Mucosa of stomach (tissue), 1 donor: ENCODE results near the gene SLC2A13.
"Not testable (repeated sequence)": the region's sequence is repeated elsewhere in the genome, so short reads cannot be mapped to it uniquely, and the experiment has no call there.

Source experiments
- H3K27me3 ChIP-seq: one replicate; pipeline ENCODE4 v1.7.0; 2013; ENCODE audit warnings: mild to moderate bottlenecking, low read length; ENCODE audit not compliant: control insufficient read depth, insufficient read depth
- H3K36me3 ChIP-seq: one replicate; pipeline ENCODE4 v1.7.0; 2013; ENCODE audit warnings: low read length; ENCODE audit not compliant: control insufficient read depth, insufficient read depth
- H3K4me1 ChIP-seq: one replicate; pipeline ENCODE4 v1.7.0; 2013; ENCODE audit warnings: mild to moderate bottlenecking, low read length; ENCODE audit not compliant: control insufficient read depth, insufficient read depth
- H3K4me3 ChIP-seq: one replicate; pipeline ENCODE4 v1.7.0; 2013; ENCODE audit warnings: low read length
- H3K9ac ChIP-seq: one replicate; pipeline ENCODE4 v1.7.0; 2013; ENCODE audit warnings: mild to moderate bottlenecking, low read length, moderate library complexity
- H3K9me3 ChIP-seq: one replicate; pipeline ENCODE4 v1.7.0; 2013; ENCODE audit warnings: mild to moderate bottlenecking, low read length, moderate library complexity; ENCODE audit not compliant: control insufficient read depth
- donor health status: Pancreatic carcinoma.

The SLC2A13 gene

GRCh38 chr12:39905152-39905551, 200.7 kb downstream of the SLC2A13 start:
- Histone ChIP-seq H3K27me3 (no peaks in the 10 kb centered on the region), H3K9me3 (no peaks in the 10 kb centered on the region), H3K4me3 (no peak overlapping the region), H3K4me1 (no peaks in the 10 kb centered on the region), H3K36me3 (no peaks in the 10 kb centered on the region), H3K9ac (no peak overlapping the region)

GRCh38 chr12:39902821-39903220, 203.1 kb downstream of the SLC2A13 start:
- Histone ChIP-seq H3K9ac (no peak overlapping the region), H3K27me3 (no peaks in the 10 kb centered on the region), H3K36me3 (no peaks in the 10 kb centered on the region), H3K4me3 (no peak overlapping the region), H3K4me1 (no peaks in the 10 kb centered on the region), H3K9me3 (no peaks in the 10 kb centered on the region)

- Histone ChIP-seq H3K9ac (no peak overlapping the region), H3K4me3 (no peak overlapping the region), H3K4me1 (no peaks in the 10 kb centered on the region), H3K36me3 (no peaks in the 10 kb centered on the region), H3K9me3 (no peaks in the 10 kb centered on the region), H3K27me3 (no peaks in the 10 kb centered on the region)
Observed at GRCh38 chr12:39897315-39897714, 208.6 kb downstream of the SLC2A13 start.

- H3K9ac ChIP-seq, H3K9me3 ChIP-seq, H3K27me3 ChIP-seq, H3K36me3 ChIP-seq, H3K4me1 ChIP-seq, H3K4me3 ChIP-seq: not testable (repeated sequence)
Observed at GRCh38 chr12:39893388-39893787, 212.5 kb downstream of the SLC2A13 start.

- H3K4me3 ChIP-seq = no peak overlapping the region
- no peaks in the 10 kb centered on the region for H3K36me3 ChIP-seq
- H3K9ac ChIP-seq = no peak overlapping the region
- no peaks in the 10 kb centered on the region for H3K9me3 ChIP-seq
- H3K4me1 ChIP-seq = no peaks in the 10 kb centered on the region
- H3K27me3 ChIP-seq = no peaks in the 10 kb centered on the region
Observed at GRCh38 chr12:39892146-39892545, 213.7 kb downstream of the SLC2A13 start.

- H3K36me3 ChIP-seq = no peaks in the 10 kb centered on the region
- H3K9ac ChIP-seq = no peak overlapping the region
- no peaks in the 10 kb centered on the region for H3K9me3 ChIP-seq
- H3K27me3 ChIP-seq = no peaks in the 10 kb centered on the region
- no peak overlapping the region for H3K4me3 ChIP-seq
- no peaks in the 10 kb centered on the region for H3K4me1 ChIP-seq
Observed at GRCh38 chr12:39887856-39888255, 218.0 kb downstream of the SLC2A13 start.

- Histone ChIP-seq H3K4me3 (no peak overlapping the region), H3K9me3 (no peaks in the 10 kb centered on the region), H3K4me1 (no peaks in the 10 kb centered on the region), H3K36me3 (no peaks in the 10 kb centered on the region), H3K9ac (no peak overlapping the region), H3K27me3 (no peaks in the 10 kb centered on the region)
Observed at GRCh38 chr12:39886106-39886505, 219.8 kb downstream of the SLC2A13 start.

- H3K36me3 ChIP-seq = no peaks in the 10 kb centered on the region
- no peak overlapping the region for H3K4me3 ChIP-seq
- no peaks in the 10 kb centered on the region for H3K27me3 ChIP-seq
- no peaks in the 10 kb centered on the region for H3K4me1 ChIP-seq
- no peaks in the 10 kb centered on the region for H3K9me3 ChIP-seq
- no peak overlapping the region for H3K9ac ChIP-seq
Observed at GRCh38 chr12:39884616-39885125, 221.2 kb downstream of the SLC2A13 start.

- no peak overlapping the region for H3K4me3 ChIP-seq
- no peaks in the 10 kb centered on the region for H3K27me3 ChIP-seq
- no peaks in the 10 kb centered on the region for H3K9me3 ChIP-seq
- H3K9ac ChIP-seq = no peak overlapping the region
- no peaks in the 10 kb centered on the region for H3K4me1 ChIP-seq
- H3K36me3 ChIP-seq = no peaks in the 10 kb centered on the region
Observed at GRCh38 chr12:39883411-39883810, 222.5 kb downstream of the SLC2A13 start.

GRCh38 chr12:39878753-39879152, 227.1 kb downstream of the SLC2A13 start:
- H3K9ac ChIP-seq = no peak overlapping the region
- no peaks in the 10 kb centered on the region for H3K9me3 ChIP-seq
- no peaks in the 10 kb centered on the region for H3K27me3 ChIP-seq
- H3K4me3 ChIP-seq = no peak overlapping the region
- no peaks in the 10 kb centered on the region for H3K36me3 ChIP-seq
- H3K4me1 ChIP-seq = no peaks in the 10 kb centered on the region

GRCh38 chr12:39875721-39876120, 230.2 kb downstream of the SLC2A13 start:
- Histone ChIP-seq H3K9me3 (no peaks in the 10 kb centered on the region), H3K27me3 (no peaks in the 10 kb centered on the region), H3K36me3 (no peaks in the 10 kb centered on the region), H3K4me3 (no peak overlapping the region), H3K9ac (no peak overlapping the region), H3K4me1 (no peaks in the 10 kb centered on the region)

GRCh38 chr12:39874785-39875184, 231.1 kb downstream of the SLC2A13 start:
- H3K27me3 ChIP-seq = no peaks in the 10 kb centered on the region
- H3K4me3 ChIP-seq = no peak overlapping the region
- no peak overlapping the region for H3K9ac ChIP-seq
- no peaks in the 10 kb centered on the region for H3K4me1 ChIP-seq
- no peaks in the 10 kb centered on the region for H3K9me3 ChIP-seq
- H3K36me3 ChIP-seq = no peaks in the 10 kb centered on the region

GRCh38 chr12:39873065-39873464, 232.8 kb downstream of the SLC2A13 start:
- Histone ChIP-seq H3K27me3 (no peaks in the 10 kb centered on the region), H3K36me3 (no peaks in the 10 kb centered on the region), H3K9me3 (no peaks in the 10 kb centered on the region), H3K4me3 (no peak overlapping the region), H3K4me1 (no peaks in the 10 kb centered on the region), H3K9ac (no peak overlapping the region)
